ENCODE measurements around the gene TSFM.

Gene TSFM

GRCh38 chr12:57800965-57801364 lies 18.4 kb downstream of the TSFM start:
- DNase-seq (ENCODE audit: low read depth, low spot score), result no peak
- ChIA-PET POLR2A (no interaction called here), CTCF (interaction anchor here (1.1 to 28.9 kb wide), 7 partner anchors 14 to 107 kb away, joined by 3 to 478 read pairs (median 17); partner anchors contain the start of genes AVIL and TSFM)
- TF ChIP-seq CTCF (IDR thresholded peaks at IDR 0.05; ENCODE audit: insufficient read depth, low read length, missing control alignments), result no peak
- H3K4me3 ChIP-seq (ENCODE audit: low read depth, low read length), result no peak overlapping the region

- no peak overlapping the region for H3K4me3 ChIP-seq (ENCODE audit: low read depth, low read length)
- CTCF ChIA-PET, result interaction anchor here (0.8 to 28.9 kb wide), 29 partner anchors 9 to 128 kb away, joined by 3 to 478 read pairs (median 6); partner anchors contain the start of genes AVIL, EEF1AKMT3, METTL1 and TSFM
- TF ChIP-seq CTCF (IDR thresholded peaks at IDR 0.05; ENCODE audit: insufficient read depth, low read length, missing control alignments), result no peak
- POLR2A ChIA-PET, result interaction anchor here (0.6 to 1.0 kb wide), 2 partner anchors 16 to 45 kb away, joined by 3 read pairs; partner anchors contain the start of genes AVIL and CTDSP2
- no peak for DNase-seq (ENCODE audit: low read depth, low spot score)
These were observed 20.0 kb downstream of the TSFM start for GRCh38 chr12:57802607-57803006.

DNA sequence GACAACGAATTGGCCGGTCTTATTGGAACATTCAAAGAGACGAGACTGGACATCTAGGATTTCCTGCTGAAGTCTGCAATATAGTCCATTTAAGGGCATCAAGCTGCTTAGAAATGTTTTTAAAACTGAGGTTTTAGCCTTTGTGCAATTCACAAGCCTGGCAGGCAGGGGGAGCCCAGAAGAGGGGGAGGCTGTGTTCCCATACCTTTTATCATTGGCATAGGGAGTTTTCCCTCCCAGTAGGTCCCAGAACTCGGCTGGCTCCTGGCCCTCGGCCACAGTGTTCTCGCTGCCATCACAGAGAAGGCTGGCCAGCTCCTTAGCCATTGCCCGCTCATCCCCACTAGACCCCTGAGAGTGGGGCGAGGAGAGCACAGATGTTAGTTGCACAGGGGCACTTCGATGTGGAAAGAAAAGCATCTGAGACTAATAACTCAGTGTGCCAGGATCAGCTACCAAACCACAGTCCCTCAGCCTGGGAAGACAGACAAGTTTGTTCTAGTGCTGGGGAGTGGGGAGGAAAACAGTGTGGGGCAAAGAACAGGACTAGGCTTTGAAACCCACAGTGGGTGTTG lies 20.8 kb downstream of the TSFM start:
- TF ChIP-seq CTCF (IDR thresholded peaks at IDR 0.05; ENCODE audit: insufficient read depth, low read length, missing control alignments), result peak; percentile 83
- H3K4me3 ChIP-seq (ENCODE audit: low read depth, low read length), result no peak overlapping the region
- POLR2A ChIA-PET, result interaction anchor here (0.6 to 1.0 kb wide), 2 partner anchors 15 to 44 kb away, joined by 3 read pairs; partner anchors contain the start of genes AVIL and CTDSP2
- CTCF ChIA-PET, result interaction anchor here (0.6 to 28.9 kb wide), 28 partner anchors 10 to 128 kb away, joined by 3 to 478 read pairs (median 6); partner anchors contain the start of genes AVIL, EEF1AKMT3, METTL1 and TSFM
- DNase-seq (ENCODE audit: low read depth, low spot score), result no peak

- no peak for DNase-seq (ENCODE audit: low read depth, low spot score)
- no peak for TF ChIP-seq CTCF (IDR thresholded peaks at IDR 0.05; ENCODE audit: insufficient read depth, low read length, missing control alignments)
- POLR2A ChIA-PET, result no interaction called here
- CTCF ChIA-PET, result interaction anchor here (0.9 to 28.9 kb wide), 6 partner anchors 8 to 101 kb away, joined by 3 to 478 read pairs (median 5); partner anchors contain the start of genes AVIL and TSFM
- H3K4me3 ChIP-seq (ENCODE audit: low read depth, low read length), result no peak overlapping the region
These were observed 24.1 kb downstream of the TSFM start for GRCh38 chr12:57806677-57807076.

DNA sequence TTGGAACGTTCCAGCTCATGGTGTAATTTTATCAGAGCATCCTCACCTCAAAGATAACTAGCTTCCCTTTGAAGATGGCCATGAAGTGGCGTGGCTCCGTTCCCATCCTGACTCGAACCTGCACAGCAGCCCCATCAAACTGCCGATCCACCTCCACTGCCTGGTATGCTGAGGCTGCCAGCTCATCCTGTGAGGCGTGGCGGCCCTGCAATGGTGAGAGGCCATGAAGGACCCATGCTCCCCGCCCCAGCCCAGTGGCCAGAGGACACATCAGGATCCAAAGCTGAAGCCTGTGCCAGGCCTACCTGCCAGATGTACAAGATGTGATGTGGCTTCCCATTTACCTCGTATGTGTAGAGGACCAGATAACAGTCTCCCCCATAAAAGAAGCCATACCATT lies 24.7 kb downstream of the TSFM start:
- no peak for TF ChIP-seq CTCF (IDR thresholded peaks at IDR 0.05; ENCODE audit: insufficient read depth, low read length, missing control alignments)
- ChIA-PET CTCF (interaction anchor here (0.9 to 28.9 kb wide), 5 partner anchors 7 to 100 kb away, joined by 3 to 478 read pairs (median 5); partner anchors contain the start of genes AVIL and TSFM), POLR2A (no interaction called here)
- DNase-seq (ENCODE audit: low read depth, low spot score), result no peak
- no peak overlapping the region for H3K4me3 ChIP-seq (ENCODE audit: low read depth, low read length)

DNA sequence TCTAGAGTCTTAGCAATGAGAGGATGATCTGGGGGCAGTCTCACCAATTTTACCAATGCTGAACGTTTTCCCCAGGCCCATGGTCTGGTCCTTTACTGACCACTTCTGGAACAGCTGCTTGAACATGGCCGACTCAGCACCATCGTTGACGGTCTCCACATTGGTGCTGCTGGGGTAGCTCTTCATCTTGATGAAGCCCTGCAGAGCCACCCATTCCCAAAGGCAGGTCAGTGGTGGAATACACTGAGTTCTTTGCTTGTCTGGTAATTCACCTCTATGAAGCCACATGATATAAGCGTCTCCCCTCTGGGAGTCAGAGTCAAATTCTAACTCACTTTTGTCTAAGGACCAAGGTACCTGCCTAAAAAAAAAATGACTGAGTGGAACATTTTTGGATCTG lies 25.8 kb downstream of the TSFM start:
- DNase-seq (ENCODE audit: low read depth, low spot score), result no peak

More for the DNA sequence above, 25.8 kb downstream of the TSFM start:
- TF ChIP-seq CTCF (IDR thresholded peaks at IDR 0.05; ENCODE audit: insufficient read depth, low read length, missing control alignments), result no peak
- ChIA-PET POLR2A (no interaction called here), CTCF (interaction anchor here (1.8 to 28.9 kb wide), 4 partner anchors 6 to 99 kb away, joined by 5 to 478 read pairs (median 163); partner anchors contain the start of gene AVIL)
- no peak overlapping the region for H3K4me3 ChIP-seq (ENCODE audit: low read depth, low read length)
